Activated CD4-positive, alpha-beta memory T cell treated with anti-CD3 and anti-CD28 coated beads, Interleukin-2, amount 10 ng/mL, durations not matched to agents 7 days and 5 days (primary cell): ENCODE measurements around the gene TP53AIP1. TPM values are rescaled to one million over a fixed set of nuclear protein-coding genes. Genes with fewer than 3 reads are reported as not detected.

Experiments
- CTCF ChIA-PET: fragments of 350-600 bp; sonication (Branson Sonifier 250); formaldehyde crosslinking; loops from one replicate; lab custom pipeline; 2021; ENCODE audit warnings: antibody characterized with exemption, inconsistent platforms; lab: Charles Lee
- POLR2A ChIA-PET: fragments of 350-600 bp; sonication (Branson Sonifier 250); formaldehyde crosslinking; loops from one replicate; lab custom pipeline; 2021; ENCODE audit warnings: antibody characterized with exemption; lab: Charles Lee
- DNase-seq: peaks from one replicate; pipeline ENCODE4 v3.0.0-alpha.2; 2020
- H3K27ac Mint-ChIP-seq: one replicate; pipeline ENCODE4 v1.8.0; 2021; ENCODE audit warnings: mild to moderate bottlenecking, mixed read lengths
- H3K27me3 Mint-ChIP-seq: one replicate; pipeline ENCODE4 v1.8.0; 2021; ENCODE audit warnings: mixed read lengths
- H3K36me3 Mint-ChIP-seq: one replicate; pipeline ENCODE4 v1.8.0; 2021; ENCODE audit warnings: low read depth, mixed read lengths
- H3K4me1 Mint-ChIP-seq: one replicate; pipeline ENCODE4 v1.8.0; 2021; ENCODE audit warnings: mixed read lengths
- H3K4me3 Mint-ChIP-seq: one replicate; pipeline ENCODE4 v1.8.0; 2021; ENCODE audit warnings: mild to moderate bottlenecking, mixed read lengths
- H3K9me3 Mint-ChIP-seq: one replicate; pipeline ENCODE4 v1.8.0; 2021; ENCODE audit warnings: mixed read lengths
- total RNA-seq, 2 experiments: library from RNA; stranded (reverse); gene quantifications; one replicate each; pipeline ENCODE4 v1.2.3, GENCODE V29; 2021

The TP53AIP1 gene
- total RNA-seq, 2 experiments from 2014 or later, result not detected

- H3K4me3 Mint-ChIP-seq, result no peak overlapping the region
- H3K27me3 Mint-ChIP-seq, result peaks cover 1% of the 10 kb centered on the region
- POLR2A ChIA-PET, result no interaction called here
- DNase-seq, result no peak
- no peaks in the 10 kb centered on the region for H3K36me3 Mint-ChIP-seq
- CTCF ChIA-PET, result interaction anchor here (1.3 kb wide), 1 partner anchor 56 kb away, joined by 3 read pairs; no protein-coding TSS in a partner anchor
- H3K27ac Mint-ChIP-seq, result no peak overlapping the region
- no peaks in the 10 kb centered on the region for H3K4me1 Mint-ChIP-seq
- H3K9me3 Mint-ChIP-seq, result no peaks in the 10 kb centered on the region
Observed at GRCh38 chr11:128941110-128941509, 1.6 kb downstream of the TP53AIP1 start.

GRCh38 chr11:128940603-128941002 lies 2.1 kb downstream of the TP53AIP1 start:
- no peaks in the 10 kb centered on the region for H3K36me3 Mint-ChIP-seq
- DNase-seq, result no peak
- H3K9me3 Mint-ChIP-seq, result no peaks in the 10 kb centered on the region
- H3K4me1 Mint-ChIP-seq, result no peaks in the 10 kb centered on the region
- ChIA-PET POLR2A (no interaction called here), CTCF (interaction anchor here (1.2 to 1.3 kb wide), 3 partner anchors 15 to 56 kb away, joined by 3 to 4 read pairs (median 3); no protein-coding TSS in a partner anchor)
- H3K27me3 Mint-ChIP-seq, result peaks cover 1% of the 10 kb centered on the region
- H3K27ac Mint-ChIP-seq, result no peak overlapping the region
- H3K4me3 Mint-ChIP-seq, result no peak overlapping the region

- ChIA-PET POLR2A (no interaction called here), CTCF (interaction anchor here (1.2 to 1.3 kb wide), 3 partner anchors 16 to 55 kb away, joined by 3 to 4 read pairs (median 3); no protein-coding TSS in a partner anchor)
- Mint-ChIP-seq H3K36me3 (no peaks in the 10 kb centered on the region), H3K27me3 (peaks cover 1% of the 10 kb centered on the region), H3K27ac (no peak overlapping the region), H3K4me1 (no peaks in the 10 kb centered on the region), H3K9me3 (no peaks in the 10 kb centered on the region), H3K4me3 (no peak overlapping the region)
- DNase-seq, result no peak
Observed at GRCh38 chr11:128940156-128940555, 2.5 kb downstream of the TP53AIP1 start.

- CTCF ChIA-PET, result interaction anchor here (1.2 to 1.3 kb wide), 2 partner anchors 16 to 34 kb away, joined by 3 to 4 read pairs; no protein-coding TSS in a partner anchor
- no peaks in the 10 kb centered on the region for H3K9me3 Mint-ChIP-seq
Observed at GRCh38 chr11:128939591-128939990, 3.1 kb downstream of the TP53AIP1 start.

GRCh38 chr11:128938156-128938885 lies 4.3 kb downstream of the TP53AIP1 start:
- Mint-ChIP-seq H3K27ac (no peak overlapping the region), H3K4me1 (no peaks in the 10 kb centered on the region), H3K4me3 (no peak overlapping the region), H3K9me3 (no peaks in the 10 kb centered on the region), H3K36me3 (no peaks in the 10 kb centered on the region), H3K27me3 (no peaks in the 10 kb centered on the region)
- CTCF ChIA-PET, result no interaction called here
- DNase-seq, result no peak
- POLR2A ChIA-PET, result no interaction called here

More at GRCh38 chr11:128939591-128939990, 3.1 kb downstream of the TP53AIP1 start:
- Mint-ChIP-seq H3K36me3 (no peaks in the 10 kb centered on the region), H3K4me1 (no peaks in the 10 kb centered on the region), H3K4me3 (no peak overlapping the region), H3K27ac (no peak overlapping the region), H3K27me3 (no peaks in the 10 kb centered on the region)
- POLR2A ChIA-PET, result no interaction called here
- DNase-seq, result no peak

- Mint-ChIP-seq H3K36me3 (no peaks in the 10 kb centered on the region), H3K4me1 (no peaks in the 10 kb centered on the region), H3K27ac (no peak overlapping the region), H3K27me3 (no peaks in the 10 kb centered on the region), H3K4me3 (no peak overlapping the region), H3K9me3 (no peaks in the 10 kb centered on the region)
- ChIA-PET CTCF (no interaction called here), POLR2A (no interaction called here)
- DNase-seq, result no peak
Observed at GRCh38 chr11:128937480-128937879, 5.2 kb downstream of the TP53AIP1 start.

GRCh38 chr11:128936606-128937251 lies 5.9 kb downstream of the TP53AIP1 start:
- H3K9me3 Mint-ChIP-seq, result no peaks in the 10 kb centered on the region
- H3K27ac Mint-ChIP-seq, result no peak overlapping the region
- H3K27me3 Mint-ChIP-seq, result no peaks in the 10 kb centered on the region
- no peaks in the 10 kb centered on the region for H3K36me3 Mint-ChIP-seq
- ChIA-PET POLR2A (no interaction called here), CTCF (interaction anchor here (1.9 kb wide), 1 partner anchor 20 kb away, joined by 7 read pairs; no protein-coding TSS in a partner anchor)
- DNase-seq, result no peak
- no peak overlapping the region for H3K4me3 Mint-ChIP-seq
- H3K4me1 Mint-ChIP-seq, result no peaks in the 10 kb centered on the region

- POLR2A ChIA-PET, result no interaction called here
Observed at GRCh38 chr11:128934926-128935325, 7.7 kb downstream of the TP53AIP1 start.

GRCh38 chr11:128934351-128934750 lies 8.3 kb downstream of the TP53AIP1 start:
- H3K4me1 Mint-ChIP-seq, result no peaks in the 10 kb centered on the region
- H3K9me3 Mint-ChIP-seq, result no peaks in the 10 kb centered on the region
- CTCF ChIA-PET, result interaction anchor here (1.6 kb wide), 1 partner anchor 28 kb away, joined by 3 read pairs; no protein-coding TSS in a partner anchor
- no peaks in the 10 kb centered on the region for H3K36me3 Mint-ChIP-seq
- POLR2A ChIA-PET, result no interaction called here
- H3K4me3 Mint-ChIP-seq, result no peak overlapping the region
- DNase-seq, result no peak
- no peak overlapping the region for H3K27ac Mint-ChIP-seq
- H3K27me3 Mint-ChIP-seq, result no peaks in the 10 kb centered on the region

More at GRCh38 chr11:128934926-128935325, 7.7 kb downstream of the TP53AIP1 start:
- CTCF ChIA-PET, result interaction anchor here (1.6 to 1.9 kb wide), 2 partner anchors 22 to 29 kb away, joined by 3 to 7 read pairs; no protein-coding TSS in a partner anchor
- Mint-ChIP-seq H3K36me3 (no peaks in the 10 kb centered on the region), H3K27ac (no peak overlapping the region), H3K4me1 (no peaks in the 10 kb centered on the region), H3K4me3 (no peak overlapping the region), H3K9me3 (no peaks in the 10 kb centered on the region), H3K27me3 (no peaks in the 10 kb centered on the region)
- DNase-seq, result no peak

- Mint-ChIP-seq H3K36me3 (no peaks in the 10 kb centered on the region), H3K4me1 (peaks cover 4% of the 10 kb centered on the region), H3K9me3 (no peaks in the 10 kb centered on the region), H3K27ac (no peak overlapping the region), H3K4me3 (no peak overlapping the region), H3K27me3 (no peaks in the 10 kb centered on the region)
- ChIA-PET POLR2A (no interaction called here), CTCF (no interaction called here)
- no peak for DNase-seq
Observed at GRCh38 chr11:128933481-128934178, 9.0 kb downstream of the TP53AIP1 start.

- peaks cover 12% of the 10 kb centered on the region for H3K4me1 Mint-ChIP-seq
- no peaks in the 10 kb centered on the region for H3K9me3 Mint-ChIP-seq
- ChIA-PET CTCF (no interaction called here), POLR2A (no interaction called here)
- H3K36me3 Mint-ChIP-seq, result no peaks in the 10 kb centered on the region
- no peak overlapping the region for H3K27ac Mint-ChIP-seq
- DNase-seq, result no peak
- H3K27me3 Mint-ChIP-seq, result no peaks in the 10 kb centered on the region
- no peak overlapping the region for H3K4me3 Mint-ChIP-seq
Observed at GRCh38 chr11:128931668-128932067, 11.0 kb downstream of the TP53AIP1 start.

- no peaks in the 10 kb centered on the region for H3K9me3 Mint-ChIP-seq
Observed at GRCh38 chr11:128931066-128931465, 11.6 kb downstream of the TP53AIP1 start.

GRCh38 chr11:128929991-128930390 lies 12.7 kb downstream of the TP53AIP1 start:
- CTCF ChIA-PET, result interaction anchor here (1.1 kb wide), 1 partner anchor 45 kb away, joined by 3 read pairs; no protein-coding TSS in a partner anchor
- Mint-ChIP-seq H3K4me3 (no peak overlapping the region), H3K27me3 (no peaks in the 10 kb centered on the region), H3K9me3 (no peaks in the 10 kb centered on the region), H3K4me1 (peaks cover 12% of the 10 kb centered on the region), H3K27ac (no peak overlapping the region), H3K36me3 (no peaks in the 10 kb centered on the region)
- no peak for DNase-seq
- POLR2A ChIA-PET, result no interaction called here

More at GRCh38 chr11:128931066-128931465, 11.6 kb downstream of the TP53AIP1 start:
- Mint-ChIP-seq H3K27me3 (no peaks in the 10 kb centered on the region), H3K27ac (no peak overlapping the region), H3K4me1 (peaks cover 12% of the 10 kb centered on the region), H3K36me3 (no peaks in the 10 kb centered on the region), H3K4me3 (no peak overlapping the region)
- CTCF ChIA-PET, result no interaction called here
- DNase-seq, result no peak
- POLR2A ChIA-PET, result no interaction called here
